ENCODE results near the gene MXRA8.

The MXRA8 gene

GRCh38 chr1:1376551-1377226 lies 18.3 kb upstream of the MXRA8 start:
- Histone ChIP-seq H2AFZ (ENCODE audit: low read depth, low read length, severe bottlenecking) (no peak overlapping the region), H4K20me1 (ENCODE audit: low read depth, low read length) (no peaks in the 10 kb centered on the region), H3K36me3 (ENCODE audit: low read length) (no peaks in the 10 kb centered on the region), H3K4me2 (ENCODE audit: low read depth, low read length, poor library complexity, severe bottlenecking) (peak overlapping the region; percentile 90), H3F3A (ENCODE audit: insufficient read depth) (peaks cover 19% of the 10 kb centered on the region), H3K9ac (ENCODE audit: low read length) (peak overlapping the region; percentile 99), H3K9me2 (replicated peaks; ENCODE audit: insufficient read depth, low read length) (no peaks in the 10 kb centered on the region), H3K4me3 (ENCODE audit: insufficient read depth, low read length, poor library complexity, severe bottlenecking) (no peak overlapping the region), H3K79me2 (ENCODE audit: insufficient read depth, low read length) (peaks cover 21% of the 10 kb centered on the region), H3K27ac (ENCODE audit: low read depth, low read length) (peak overlapping the region; percentile 63), H3K9me3 (ENCODE audit: insufficient read depth, low read length) (no peaks in the 10 kb centered on the region), H3K27me3 (ENCODE audit: low read length) (no peaks in the 10 kb centered on the region)
- TF ChIP-seq CTCF (IDR thresholded peaks at IDR 0.05; ENCODE audit: insufficient read depth, low read length, poor library complexity, severe bottlenecking): no peak
- no peak for TF ChIP-seq EZH2phosphoT487 (conservative IDR thresholded peaks at IDR 0.05; ENCODE audit: low read length)

GRCh38 chr1:1374929-1375662 lies 16.7 kb upstream of the MXRA8 start, which contains the start of gene AURKAIP1:
Gene AURKAIP1 (minus strand): TSS chr1:1375207. CDS start chr1:1374756, 451 bp downstream.
- H3K27ac ChIP-seq (ENCODE audit: low read depth, low read length): peak within 1 kb of the TSS; percentile 63
- peaks cover 18% of the 10 kb centered on the region for H3K79me2 ChIP-seq (ENCODE audit: insufficient read depth, low read length)
- TF ChIP-seq EZH2phosphoT487 (conservative IDR thresholded peaks at IDR 0.05; ENCODE audit: low read length): no peak
- TF ChIP-seq CTCF (IDR thresholded peaks at IDR 0.05; ENCODE audit: insufficient read depth, low read length, poor library complexity, severe bottlenecking): no peak
- H3F3A ChIP-seq (ENCODE audit: insufficient read depth): peaks cover 19% of the 10 kb centered on the region
- H3K4me3 ChIP-seq (ENCODE audit: insufficient read depth, low read length, poor library complexity, severe bottlenecking): peak within 1 kb of the TSS; percentile 97
- H3K4me2 ChIP-seq (ENCODE audit: low read depth, low read length, poor library complexity, severe bottlenecking): peak within 1 kb of the TSS; percentile 90
- no peaks in the 10 kb centered on the region for H4K20me1 ChIP-seq (ENCODE audit: low read depth, low read length)
- no peaks in the 10 kb centered on the region for H3K36me3 ChIP-seq (ENCODE audit: low read length)
- peak within 1 kb of the TSS; percentile 99 for H3K9ac ChIP-seq (ENCODE audit: low read length)
- H3K27me3 ChIP-seq (ENCODE audit: low read length): no peaks in the 10 kb centered on the region
- H3K9me3 ChIP-seq (ENCODE audit: insufficient read depth, low read length): no peaks in the 10 kb centered on the region
- no peaks in the 10 kb centered on the region for H3K9me2 ChIP-seq (replicated peaks; ENCODE audit: insufficient read depth, low read length)
- H2AFZ ChIP-seq (ENCODE audit: low read depth, low read length, severe bottlenecking): peak within 1 kb of the TSS; percentile 72

- H3K4me3 ChIP-seq (ENCODE audit: insufficient read depth, low read length, poor library complexity, severe bottlenecking): peak overlapping the region; percentile 97
- peaks cover 18% of the 10 kb centered on the region for H3K79me2 ChIP-seq (ENCODE audit: insufficient read depth, low read length)
- peak overlapping the region; percentile 72 for H2AFZ ChIP-seq (ENCODE audit: low read depth, low read length, severe bottlenecking)
- no peaks in the 10 kb centered on the region for H3K36me3 ChIP-seq (ENCODE audit: low read length)
- TF ChIP-seq EZH2phosphoT487 (conservative IDR thresholded peaks at IDR 0.05; ENCODE audit: low read length) (no peak), CTCF (IDR thresholded peaks at IDR 0.05; ENCODE audit: insufficient read depth, low read length, poor library complexity, severe bottlenecking) (no peak)
- H3K27me3 ChIP-seq (ENCODE audit: low read length): no peaks in the 10 kb centered on the region
- H3F3A ChIP-seq (ENCODE audit: insufficient read depth): peaks cover 19% of the 10 kb centered on the region
- no peaks in the 10 kb centered on the region for H3K9me2 ChIP-seq (replicated peaks; ENCODE audit: insufficient read depth, low read length)
- peak overlapping the region; percentile 63 for H3K27ac ChIP-seq (ENCODE audit: low read depth, low read length)
- H4K20me1 ChIP-seq (ENCODE audit: low read depth, low read length): no peaks in the 10 kb centered on the region
- peak overlapping the region; percentile 90 for H3K4me2 ChIP-seq (ENCODE audit: low read depth, low read length, poor library complexity, severe bottlenecking)
- peak overlapping the region; percentile 99 for H3K9ac ChIP-seq (ENCODE audit: low read length)
- no peaks in the 10 kb centered on the region for H3K9me3 ChIP-seq (ENCODE audit: insufficient read depth, low read length)
These were observed 16.2 kb upstream of the MXRA8 start for GRCh38 chr1:1374589-1374928.
